ENCODE data around the gene TSPAN8.
"Not testable (repeated sequence)": the region's sequence is repeated elsewhere in the genome, so short reads cannot be mapped to it uniquely, and the experiment has no call there.

Gene TSPAN8

GRCh38 chr12:71164166-71164565 is 6.4 kb upstream of the TSPAN8 start:
- no peak for DNase-seq

GRCh38 chr12:71162832-71163763 is 5.3 kb upstream of the TSPAN8 start:
- no peak for DNase-seq

GRCh38 chr12:71161591-71161990 is 3.8 kb upstream of the TSPAN8 start:
- DNase-seq, result no peak

GRCh38 chr12:71160585-71160984 is 2.8 kb upstream of the TSPAN8 start:
- DNase-seq, result no peak

GRCh38 chr12:71159878-71160277 is 2.1 kb upstream of the TSPAN8 start:
- DNase-seq, result no peak

GRCh38 chr12:71159264-71159663 is 1.5 kb upstream of the TSPAN8 start:
- peak in 1 of 3 experiments; percentile 40 for DNase-seq

GRCh38 chr12:71158361-71158882 is 623 bp upstream of the TSPAN8 start:
- DNase-seq, result peak; percentile 51 to 88 (median 67)

GRCh38 chr12:71155225-71155624 is 2.6 kb downstream of the TSPAN8 start:
- peak in 1 of 3 experiments; percentile 23 for DNase-seq

- no peak for DNase-seq
Measured at GRCh38 chr12:71152851-71153250, 4.9 kb downstream of the TSPAN8 start.

GRCh38 chr12:71150041-71150440 is 7.8 kb downstream of the TSPAN8 start:
- DNase-seq, result not testable (repeated sequence)

- DNase-seq, result no peak
Measured at GRCh38 chr12:71144682-71145081, 13.1 kb downstream of the TSPAN8 start.

GRCh38 chr12:71142956-71143355 is 14.8 kb downstream of the TSPAN8 start:
- no peak for DNase-seq

- no peak for DNase-seq
Measured at GRCh38 chr12:71142016-71142415, 15.8 kb downstream of the TSPAN8 start.

GRCh38 chr12:71141378-71141926 is 16.3 kb downstream of the TSPAN8 start:
- DNase-seq, result no peak

- DNase-seq, result no peak
Measured at GRCh38 chr12:71139153-71139735, 18.6 kb downstream of the TSPAN8 start.

- DNase-seq, result no peak
Measured at GRCh38 chr12:71138011-71138410, 19.8 kb downstream of the TSPAN8 start.

GRCh38 chr12:71135812-71136176 is 22.0 kb downstream of the TSPAN8 start:
- peak in 1 of 3 experiments; percentile 48 for DNase-seq

- DNase-seq, result no peak
Measured at GRCh38 chr12:71135077-71135811, 22.6 kb downstream of the TSPAN8 start.

GRCh38 chr12:71134405-71134804 is 23.4 kb downstream of the TSPAN8 start:
- DNase-seq, result no peak

- DNase-seq, result no peak
Measured at GRCh38 chr12:71130521-71131069, 27.2 kb downstream of the TSPAN8 start.

GRCh38 chr12:71129364-71129763 is 28.4 kb downstream of the TSPAN8 start:
- DNase-seq, result no peak

- no peak for DNase-seq
Measured at GRCh38 chr12:71128191-71128788, 29.5 kb downstream of the TSPAN8 start.

Data from NCI-H1417 (cell line).